Heart left ventricle (tissue), 13 donors: ENCODE data around the gene BICRAL.
"Not testable (repeated sequence)": the region's sequence is repeated elsewhere in the genome, so short reads cannot be mapped to it uniquely, and the experiment has no call there.

ENCODE experiments used
- POLR2A ChIP-seq, 2 donors: fragments of 450-650 bp; IDR thresholded peaks; one replicate each; pipeline ENCODE4 v1.6.1; 2017; ENCODE audit warnings: antibody characterized with exemption in 2 of 2, mild to moderate bottlenecking in 2 of 2, moderate library complexity in 2 of 2
- TF ChIP-seq, protein P1 (sequence below), 12 donors: fragments of 200-600 bp; sonication (generic) in 4 of 12; IDR thresholded peaks; one replicate each; pipeline versions ENCODE4 v1.5.0 to v1.8.0; 2018 to 2022; ENCODE audit warnings: antibody characterized with exemption in 12 of 12, mild to moderate bottlenecking in 5 of 12
- donor health status: ischemic (EF 13 %, LVEDD 7.1; RV severe dilation, severe dysfunction).
- donor health status: DM: no; HTN: yes; CAD: no.
- donor health status: DM: no; HTN: no; CAD: no.
- donor health status: ischemic (EF 25% LVEDD 6.9; RV normal size, moderate dysfunction).
- donor health status: ischemic (EF 25% LVEDD 5.7; RV mildly dilated, moderate dysfunction).
- donor health status: ischemic (EF 35%, LVEDD 5.7; RV mildly dilated, moderate dysfunction).
- donor health status: nonischemic (EF 11% LVEDD 7.7; RV severe dilation, severe dysfunction).
- donor health status: DM: yes; HTN: yes; CAD: no.
- donor health status: PGD.
- donor health status: ischemic (EF 29% LVEDD 5.4; RV normal size, mild dysfunction).
- donor health status: nonischemic (EF 23%, LVEDD 6.1; RV moderate dilation, normal function).

DNA sequence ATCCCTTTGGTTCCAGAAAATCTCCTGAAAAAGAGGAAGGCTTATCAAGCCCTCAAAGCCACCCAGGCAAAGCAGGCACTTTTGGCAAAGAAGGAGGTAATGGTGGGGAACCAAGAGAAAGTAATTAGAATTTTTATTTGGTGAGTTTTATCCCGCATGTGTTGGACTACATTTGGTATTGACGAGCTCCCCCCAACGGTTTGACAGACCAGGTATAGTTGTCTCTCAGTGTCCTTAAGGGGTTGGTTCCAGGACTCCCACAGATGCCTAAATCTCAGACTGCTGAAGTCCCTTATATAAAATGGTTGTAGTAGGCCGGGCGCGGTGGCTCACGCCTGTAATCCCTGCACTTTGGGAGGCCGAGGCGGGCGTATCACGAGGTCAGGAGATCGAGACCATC, 99.0 kb downstream of the BICRAL start:
- TF ChIP-seq, protein P1, sequence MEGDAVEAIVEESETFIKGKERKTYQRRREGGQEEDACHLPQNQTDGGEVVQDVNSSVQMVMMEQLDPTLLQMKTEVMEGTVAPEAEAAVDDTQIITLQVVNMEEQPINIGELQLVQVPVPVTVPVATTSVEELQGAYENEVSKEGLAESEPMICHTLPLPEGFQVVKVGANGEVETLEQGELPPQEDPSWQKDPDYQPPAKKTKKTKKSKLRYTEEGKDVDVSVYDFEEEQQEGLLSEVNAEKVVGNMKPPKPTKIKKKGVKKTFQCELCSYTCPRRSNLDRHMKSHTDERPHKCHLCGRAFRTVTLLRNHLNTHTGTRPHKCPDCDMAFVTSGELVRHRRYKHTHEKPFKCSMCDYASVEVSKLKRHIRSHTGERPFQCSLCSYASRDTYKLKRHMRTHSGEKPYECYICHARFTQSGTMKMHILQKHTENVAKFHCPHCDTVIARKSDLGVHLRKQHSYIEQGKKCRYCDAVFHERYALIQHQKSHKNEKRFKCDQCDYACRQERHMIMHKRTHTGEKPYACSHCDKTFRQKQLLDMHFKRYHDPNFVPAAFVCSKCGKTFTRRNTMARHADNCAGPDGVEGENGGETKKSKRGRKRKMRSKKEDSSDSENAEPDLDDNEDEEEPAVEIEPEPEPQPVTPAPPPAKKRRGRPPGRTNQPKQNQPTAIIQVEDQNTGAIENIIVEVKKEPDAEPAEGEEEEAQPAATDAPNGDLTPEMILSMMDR (IDR thresholded peaks at IDR 0.05): not testable (repeated sequence)
- not testable (repeated sequence) for TF ChIP-seq POLR2A (IDR thresholded peaks at IDR 0.05)
